BLaER1 (cell line): ENCODE data around the gene HFM1.

ENCODE experiments used
- H3K27ac ChIP-seq: shearing (Covaris generic); formaldehyde crosslinking; 2 replicates; pipeline ENCODE4 v1.8.1; 2022
- H3K27me3 ChIP-seq: shearing (Covaris generic); formaldehyde crosslinking; 2 replicates; pipeline ENCODE4 v1.8.1; 2022
- H3K36me3 ChIP-seq: shearing (Covaris generic); formaldehyde crosslinking; 2 replicates; pipeline ENCODE4 v1.8.1; 2022
- H3K4me1 ChIP-seq: shearing (Covaris generic); formaldehyde crosslinking; 2 replicates; pipeline ENCODE4 v1.8.1; 2022
- H3K4me2 ChIP-seq: shearing (Covaris generic); formaldehyde crosslinking; 2 replicates; pipeline ENCODE4 v1.8.1; 2022
- H3K4me3 ChIP-seq: shearing (Covaris generic); formaldehyde crosslinking; 2 replicates; pipeline ENCODE4 v1.8.1; 2022
- H3K9ac ChIP-seq: shearing (Covaris generic); formaldehyde crosslinking; 2 replicates; pipeline ENCODE4 v1.8.1; 2022
- H3K9me3 ChIP-seq: shearing (Covaris generic); formaldehyde crosslinking; 2 replicates; pipeline ENCODE4 v1.8.1; 2022
- H4K20me1 ChIP-seq: shearing (Covaris generic); formaldehyde crosslinking; 2 replicates; pipeline ENCODE4 v1.8.1; 2022
- Cebpa-rat ChIP-seq: shearing (Covaris generic); IDR thresholded peaks from 2 replicates; pipeline ENCODE4 v1.8.1; 2022

HFM1 gene

GRCh38 chr1:91273875-91274274, 130.8 kb downstream of the HFM1 start:
- H3K9ac ChIP-seq, result no peak overlapping the region
- H3K4me1 ChIP-seq, result no peaks in the 10 kb centered on the region
- H3K9me3 ChIP-seq, result no peaks in the 10 kb centered on the region
- no peaks in the 10 kb centered on the region for H3K27me3 ChIP-seq
- no peaks in the 10 kb centered on the region for H3K36me3 ChIP-seq
- H3K27ac ChIP-seq, result no peak overlapping the region
- no peak overlapping the region for H3K4me2 ChIP-seq
- no peaks in the 10 kb centered on the region for H4K20me1 ChIP-seq
- TF ChIP-seq Cebpa-rat, result no peak
- H3K4me3 ChIP-seq, result no peak overlapping the region

GRCh38 chr1:91261655-91262054, 143.0 kb downstream of the HFM1 start:
- Histone ChIP-seq H3K36me3 (no peaks in the 10 kb centered on the region), H3K9ac (no peak overlapping the region), H3K27me3 (no peaks in the 10 kb centered on the region), H3K27ac (no peak overlapping the region), H3K4me3 (no peak overlapping the region), H3K4me2 (no peak overlapping the region), H4K20me1 (no peaks in the 10 kb centered on the region), H3K4me1 (no peaks in the 10 kb centered on the region), H3K9me3 (no peaks in the 10 kb centered on the region)
- TF ChIP-seq Cebpa-rat, result no peak

- Histone ChIP-seq H3K9me3 (no peaks in the 10 kb centered on the region), H3K27me3 (no peaks in the 10 kb centered on the region), H3K36me3 (no peaks in the 10 kb centered on the region), H3K4me1 (no peaks in the 10 kb centered on the region), H3K9ac (no peak overlapping the region), H3K4me3 (no peak overlapping the region), H3K27ac (no peak overlapping the region), H4K20me1 (no peaks in the 10 kb centered on the region), H3K4me2 (no peak overlapping the region)
- TF ChIP-seq Cebpa-rat, result no peak
Observed at GRCh38 chr1:91245435-91245834, 159.2 kb downstream of the HFM1 start.

- H3K27me3 ChIP-seq, result no peaks in the 10 kb centered on the region
- no peaks in the 10 kb centered on the region for H3K36me3 ChIP-seq
- H3K27ac ChIP-seq, result no peak overlapping the region
- no peaks in the 10 kb centered on the region for H3K9me3 ChIP-seq
- H3K4me2 ChIP-seq, result no peak overlapping the region
- TF ChIP-seq Cebpa-rat, result no peak
- no peak overlapping the region for H3K4me3 ChIP-seq
- H3K9ac ChIP-seq, result no peak overlapping the region
- no peaks in the 10 kb centered on the region for H4K20me1 ChIP-seq
- no peaks in the 10 kb centered on the region for H3K4me1 ChIP-seq
Observed at GRCh38 chr1:91244737-91245136, 159.9 kb downstream of the HFM1 start.

- Histone ChIP-seq H3K4me2 (no peak overlapping the region), H3K4me1 (no peaks in the 10 kb centered on the region), H3K9ac (no peak overlapping the region), H3K4me3 (no peak overlapping the region), H3K36me3 (no peaks in the 10 kb centered on the region), H3K9me3 (no peaks in the 10 kb centered on the region), H3K27me3 (no peaks in the 10 kb centered on the region), H3K27ac (no peak overlapping the region), H4K20me1 (no peaks in the 10 kb centered on the region)
- TF ChIP-seq Cebpa-rat, result no peak
Observed at GRCh38 chr1:91243171-91243570, 161.5 kb downstream of the HFM1 start.

GRCh38 chr1:91234181-91234580, 170.5 kb downstream of the HFM1 start:
- Histone ChIP-seq H3K27me3 (no peaks in the 10 kb centered on the region), H3K36me3 (no peaks in the 10 kb centered on the region), H3K4me2 (no peak overlapping the region), H4K20me1 (no peaks in the 10 kb centered on the region), H3K9ac (no peak overlapping the region), H3K4me1 (no peaks in the 10 kb centered on the region), H3K27ac (no peak overlapping the region), H3K9me3 (no peaks in the 10 kb centered on the region), H3K4me3 (no peak overlapping the region)
- no peak for TF ChIP-seq Cebpa-rat

- Histone ChIP-seq H4K20me1 (no peaks in the 10 kb centered on the region), H3K27ac (no peak overlapping the region), H3K9me3 (no peaks in the 10 kb centered on the region), H3K4me2 (no peak overlapping the region), H3K27me3 (no peaks in the 10 kb centered on the region), H3K36me3 (no peaks in the 10 kb centered on the region), H3K9ac (no peak overlapping the region), H3K4me1 (no peaks in the 10 kb centered on the region), H3K4me3 (no peak overlapping the region)
- TF ChIP-seq Cebpa-rat, result no peak
Observed at GRCh38 chr1:91226741-91227140, 177.9 kb downstream of the HFM1 start.

GRCh38 chr1:91224878-91225277, 179.8 kb downstream of the HFM1 start:
- Histone ChIP-seq H3K4me3 (no peak overlapping the region), H3K4me2 (no peak overlapping the region), H3K9ac (no peak overlapping the region), H3K27ac (no peak overlapping the region), H3K36me3 (no peaks in the 10 kb centered on the region), H3K9me3 (peaks cover 18% of the 10 kb centered on the region), H3K27me3 (no peaks in the 10 kb centered on the region), H3K4me1 (no peaks in the 10 kb centered on the region), H4K20me1 (no peaks in the 10 kb centered on the region)
- no peak for TF ChIP-seq Cebpa-rat

- no peak overlapping the region for H3K27ac ChIP-seq
- no peaks in the 10 kb centered on the region for H3K36me3 ChIP-seq
- no peaks in the 10 kb centered on the region for H3K4me1 ChIP-seq
- no peak for TF ChIP-seq Cebpa-rat
- H3K27me3 ChIP-seq, result no peaks in the 10 kb centered on the region
- H3K9me3 ChIP-seq, result peaks cover 35% of the 10 kb centered on the region
- no peak overlapping the region for H3K4me3 ChIP-seq
- no peak overlapping the region for H3K4me2 ChIP-seq
- H4K20me1 ChIP-seq, result no peaks in the 10 kb centered on the region
- no peak overlapping the region for H3K9ac ChIP-seq
Observed at GRCh38 chr1:91221017-91221416, 183.6 kb downstream of the HFM1 start.

- no peaks in the 10 kb centered on the region for H3K27me3 ChIP-seq
- no peak overlapping the region for H3K27ac ChIP-seq
- no peak overlapping the region for H3K9ac ChIP-seq
- no peaks in the 10 kb centered on the region for H3K4me1 ChIP-seq
- no peaks in the 10 kb centered on the region for H4K20me1 ChIP-seq
- no peak overlapping the region for H3K4me3 ChIP-seq
- H3K9me3 ChIP-seq, result peaks cover 35% of the 10 kb centered on the region
- no peak for TF ChIP-seq Cebpa-rat
- no peaks in the 10 kb centered on the region for H3K36me3 ChIP-seq
- H3K4me2 ChIP-seq, result no peak overlapping the region
Observed at GRCh38 chr1:91217911-91218310, 186.7 kb downstream of the HFM1 start.
